NCI-H2227 (cell line): ENCODE results near the gene KLF1.

Experiments
- DNase-seq: peaks from one replicate; lab custom pipeline; 2025; ENCODE audit not compliant: unreplicated experiment; lab: John Stamatoyannopoulos, UW

The KLF1 gene

DNA sequence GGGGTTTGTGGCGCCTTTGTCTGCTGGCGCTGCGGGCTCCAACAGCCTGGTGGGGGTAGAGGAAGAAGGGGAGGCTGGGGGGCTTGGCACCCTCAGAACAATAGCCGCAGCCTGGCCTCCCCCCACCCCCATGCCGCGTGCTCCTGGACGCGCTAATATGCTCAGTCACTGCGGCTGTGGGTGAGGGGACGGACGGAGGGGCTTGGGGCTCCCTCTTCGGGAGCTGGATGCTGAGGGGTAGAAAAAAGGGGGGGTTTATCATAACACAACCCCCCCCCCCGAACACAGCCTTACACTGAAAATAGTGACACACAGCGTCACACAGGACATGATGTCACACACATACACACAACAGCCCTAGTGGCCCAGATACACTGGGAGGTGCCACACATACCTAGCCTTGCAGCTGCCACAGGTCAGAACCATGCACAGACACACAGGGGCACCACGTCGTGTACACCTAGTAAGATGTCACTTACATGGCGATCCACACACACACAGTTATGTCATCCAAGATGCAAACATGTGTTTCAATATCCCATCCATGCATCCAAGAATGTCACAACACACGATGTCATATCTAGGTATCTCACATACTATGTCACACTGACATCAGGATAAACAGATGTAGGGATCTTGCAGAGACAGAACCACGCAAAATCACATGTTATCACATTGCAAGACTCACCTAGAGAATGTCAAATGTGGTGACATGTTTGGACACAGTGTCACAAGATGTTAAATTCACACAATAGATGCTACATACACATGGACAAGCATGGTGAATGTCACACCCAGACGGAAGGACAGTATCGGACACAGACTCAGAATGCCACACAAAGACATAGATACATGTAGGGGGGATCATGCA, 47.9 kb downstream of the KLF1 start:
- peak; percentile 18 for DNase-seq

DNA sequence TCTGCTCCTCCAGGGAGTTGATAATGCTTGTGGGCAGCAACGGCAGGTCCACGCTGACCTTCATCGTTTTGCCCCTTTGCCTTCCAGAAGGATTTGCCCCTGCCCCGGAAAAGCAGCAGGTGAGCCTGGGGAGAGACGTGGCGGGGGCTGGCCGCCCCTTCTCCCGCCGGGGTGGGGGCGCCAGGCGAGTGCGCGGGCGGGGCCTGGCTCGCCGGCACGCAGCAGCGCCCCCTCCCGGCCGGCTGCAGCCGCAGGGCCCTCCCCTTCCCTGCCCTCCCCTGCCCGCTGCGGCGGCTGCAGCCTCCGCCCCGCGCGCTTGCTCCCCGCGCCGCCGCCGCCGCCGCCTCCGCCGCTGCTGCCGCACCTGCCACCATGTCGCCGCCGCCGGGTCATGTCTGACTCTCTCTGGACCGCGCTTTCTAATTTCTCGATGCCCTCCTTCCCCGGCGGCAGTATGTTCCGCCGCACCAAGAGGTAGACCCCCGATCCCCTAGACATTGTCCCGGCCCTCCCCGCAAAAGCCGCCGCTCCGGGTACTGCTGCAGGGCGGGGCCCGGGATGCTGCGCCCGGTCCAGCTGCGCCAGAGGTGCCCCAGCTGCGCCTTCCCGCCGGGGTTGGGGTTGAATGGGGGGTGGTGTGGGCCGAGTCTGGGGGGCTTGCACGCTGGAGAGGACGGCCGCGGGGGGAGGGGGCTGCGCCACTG, 48.7 kb downstream of the KLF1 start, which contains the start of gene MAST1:
MAST1 (plus strand) TSS at position 334 of the 704 bp plus-strand sequence; CDS start at position 392, 58 bp downstream.
- DNase-seq = peak; percentile 73

DNA sequence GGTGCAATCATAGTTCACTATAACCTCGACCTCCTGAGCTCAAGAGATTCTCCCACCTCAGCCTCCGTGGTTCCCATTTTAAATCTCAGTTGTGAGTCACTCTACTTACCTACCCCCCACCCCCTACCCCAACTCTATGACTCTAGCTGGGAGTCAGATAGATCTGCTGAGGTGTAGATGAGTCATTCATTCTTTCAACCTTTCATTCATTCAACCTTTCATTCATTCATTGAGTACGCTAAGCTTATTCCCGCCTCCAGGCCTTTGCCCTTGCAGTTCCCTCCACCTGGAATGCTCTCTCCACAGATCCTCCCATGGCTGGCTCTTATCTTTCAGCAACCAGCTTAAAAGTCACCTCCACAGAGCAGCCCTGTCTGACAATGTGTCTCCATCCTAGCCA, 49.8 kb downstream of the KLF1 start:
- DNase-seq = no peak

DNA sequence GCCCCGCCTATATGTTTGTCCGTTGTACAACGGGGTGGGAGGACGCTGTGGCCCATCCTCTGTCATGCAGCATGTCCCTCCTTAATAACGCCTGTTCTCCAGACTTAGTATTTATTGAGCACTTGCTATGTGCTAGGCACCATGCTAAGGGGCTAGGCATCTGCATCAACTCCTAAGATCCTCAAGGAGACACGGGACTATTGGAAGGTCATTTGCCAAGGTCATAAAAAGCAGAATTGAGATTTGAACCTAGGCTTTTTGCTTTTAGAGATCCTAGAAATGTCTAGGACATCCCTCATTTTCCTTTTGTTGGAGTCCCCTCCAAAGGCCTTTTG, 50.5 kb downstream of the KLF1 start:
- no peak for DNase-seq

DNA sequence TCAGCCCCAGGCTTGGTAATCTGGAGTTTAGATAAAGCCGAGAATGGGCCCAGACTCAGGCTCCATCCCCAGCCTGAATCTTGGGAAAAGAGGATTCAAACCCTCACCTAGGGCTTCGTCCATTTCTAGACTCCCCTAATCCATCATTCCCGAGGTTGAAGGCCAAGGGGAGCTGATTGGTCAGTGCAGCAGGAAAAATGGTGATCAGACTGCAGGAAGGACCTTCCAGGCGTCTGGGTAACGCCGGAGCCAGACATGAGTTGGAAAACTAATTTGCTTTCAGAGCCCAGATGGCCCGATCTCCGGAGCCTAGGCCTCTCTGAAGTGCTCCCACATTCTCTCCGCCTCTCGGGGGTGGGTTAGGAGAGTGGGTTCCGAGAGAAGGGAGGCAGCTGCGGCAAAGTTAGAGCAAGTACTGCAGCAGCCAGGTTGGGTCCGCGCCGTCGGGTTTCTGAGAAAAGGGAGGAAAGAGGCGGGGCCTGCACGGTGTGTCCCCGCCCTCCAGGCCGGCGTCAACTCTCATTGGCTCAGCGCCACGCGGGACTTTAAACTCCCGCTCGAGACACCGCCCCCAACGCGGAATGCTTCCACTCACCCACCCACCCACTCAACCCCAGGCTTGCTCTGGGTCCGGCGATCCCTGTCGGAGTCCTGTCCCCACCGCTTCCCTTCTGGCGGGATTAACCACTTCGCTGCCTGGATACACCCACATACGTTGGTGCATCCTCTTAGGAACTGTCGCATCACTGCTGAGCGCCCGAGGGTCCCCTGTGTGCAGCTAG, 51.8 kb downstream of the KLF1 start:
- DNase-seq = peak; percentile 77

DNA sequence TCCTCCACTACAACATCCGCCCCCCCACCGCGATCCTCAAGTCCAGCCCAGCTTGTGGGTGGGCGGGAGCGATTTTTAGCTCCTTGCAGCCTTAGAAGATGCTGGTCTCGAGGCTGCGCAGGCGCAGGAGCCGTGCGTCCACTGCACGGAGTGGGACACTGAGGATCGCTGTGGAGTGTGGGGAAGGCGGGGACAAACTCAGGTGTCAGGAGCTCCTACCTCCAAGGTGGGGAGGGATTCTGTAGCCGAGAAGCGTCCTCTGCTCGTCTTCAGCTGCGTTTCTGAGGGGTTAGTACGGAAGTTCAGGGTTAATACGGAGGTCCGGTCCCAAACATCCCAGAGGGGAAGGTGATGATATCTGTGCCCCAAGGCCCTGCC, 52.4 kb downstream of the KLF1 start, which contains the start of gene RTBDN:
RTBDN (minus strand) TSS at position 14 of the 378 bp plus-strand sequence. CDS start 4,600 bp downstream, outside the sequence.
- DNase-seq = peak; percentile 68
